Measurements from ENCODE around the gene MTR.

- TF ChIP-seq CTCF (IDR thresholded peaks at IDR 0.05; ENCODE audit: low read length) (no peak), EZH2 (IDR thresholded peaks at IDR 0.05; ENCODE audit: borderline replicate concordance, low read length) (no peak)
Observed at GRCh38 chr1:236947794-236948193, 152.7 kb downstream of the MTR start.
